Measurements from ENCODE around the gene RABEP2.
"Not testable (repeated sequence)": the region's sequence is repeated elsewhere in the genome, so short reads cannot be mapped to it uniquely, and the experiment has no call there.

RABEP2 gene

DNA sequence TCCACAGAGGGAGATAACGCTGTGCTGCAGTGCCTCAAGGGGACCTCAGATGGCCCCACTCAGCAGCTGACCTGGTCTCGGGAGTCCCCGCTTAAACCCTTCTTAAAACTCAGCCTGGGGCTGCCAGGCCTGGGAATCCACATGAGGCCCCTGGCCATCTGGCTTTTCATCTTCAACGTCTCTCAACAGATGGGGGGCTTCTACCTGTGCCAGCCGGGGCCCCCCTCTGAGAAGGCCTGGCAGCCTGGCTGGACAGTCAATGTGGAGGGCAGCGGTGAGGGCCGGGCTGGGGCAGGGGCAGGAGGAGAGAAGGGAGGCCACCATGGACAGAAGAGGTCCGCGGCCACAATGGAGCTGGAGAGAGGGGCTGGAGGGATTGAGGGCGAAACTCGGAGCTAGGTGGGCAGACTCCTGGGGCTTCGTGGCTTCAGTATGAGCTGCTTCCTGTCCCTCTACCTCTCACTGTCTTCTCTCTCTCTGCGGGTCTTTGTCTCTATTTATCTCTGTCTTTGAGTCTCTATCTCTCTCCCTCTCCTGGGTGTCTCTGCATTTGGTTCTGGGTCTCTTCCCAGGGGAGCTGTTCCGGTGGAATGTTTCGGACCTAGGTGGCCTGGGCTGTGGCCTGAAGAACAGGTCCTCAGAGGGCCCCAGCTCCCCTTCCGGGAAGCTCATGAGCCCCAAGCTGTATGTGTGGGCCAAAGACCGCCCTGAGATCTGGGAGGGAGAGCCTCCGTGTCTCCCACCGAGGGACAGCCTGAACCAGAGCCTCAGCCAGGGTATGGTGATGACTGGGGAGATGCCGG is 7.5 kb upstream of the RABEP2 start:
- no peak for DNase-seq (ENCODE audit: low read depth in 2 of 3, low spot score in 2 of 3)

DNA sequence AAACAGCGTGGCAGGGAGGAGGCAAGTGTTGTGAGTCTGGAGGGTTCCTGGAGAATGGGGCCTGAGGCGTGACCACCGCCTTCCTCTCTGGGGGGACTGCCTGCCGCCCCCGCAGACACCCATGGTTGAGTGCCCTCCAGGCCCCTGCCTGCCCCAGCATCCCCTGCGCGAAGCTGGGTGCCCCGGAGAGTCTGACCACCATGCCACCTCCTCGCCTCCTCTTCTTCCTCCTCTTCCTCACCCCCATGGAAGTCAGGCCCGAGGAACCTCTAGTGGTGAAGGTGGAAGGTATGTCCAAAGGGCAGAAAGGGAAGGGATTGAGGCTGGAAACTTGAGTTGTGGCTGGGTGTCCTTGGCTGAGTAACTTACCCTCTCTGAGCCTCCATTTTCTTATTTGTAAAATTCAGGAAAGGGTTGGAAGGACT is 6.8 kb upstream of the RABEP2 start, which contains the start of gene CD19:
Gene CD19 (plus strand): TSS at position 171 of the 425 bp plus-strand sequence. CDS start 30 bp downstream, at position 201.
- no peak for DNase-seq (ENCODE audit: low read depth in 2 of 3, low spot score in 2 of 3)

DNA sequence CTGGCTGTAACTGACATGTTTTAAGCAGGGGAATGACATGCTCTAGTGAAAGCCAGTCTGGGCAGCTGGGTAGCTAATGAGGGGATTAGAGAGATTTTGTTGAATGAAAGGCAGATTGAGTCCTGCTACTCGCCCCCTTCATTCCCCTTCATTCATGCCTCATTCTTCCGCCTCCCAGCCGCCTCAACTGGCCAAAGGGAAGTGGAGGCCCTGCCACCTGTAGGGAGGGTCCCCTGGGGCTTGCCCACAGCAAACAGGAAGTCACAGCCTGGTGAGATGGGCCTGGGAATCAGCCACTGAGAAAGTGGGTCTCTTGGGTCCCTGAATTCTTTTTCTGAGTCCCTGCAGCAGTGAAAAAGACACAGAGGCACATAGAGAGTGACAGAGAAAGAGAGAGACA is 5.6 kb upstream of the RABEP2 start:
- DNase-seq (ENCODE audit: low read depth in 2 of 3, low spot score in 2 of 3) = no peak

DNA sequence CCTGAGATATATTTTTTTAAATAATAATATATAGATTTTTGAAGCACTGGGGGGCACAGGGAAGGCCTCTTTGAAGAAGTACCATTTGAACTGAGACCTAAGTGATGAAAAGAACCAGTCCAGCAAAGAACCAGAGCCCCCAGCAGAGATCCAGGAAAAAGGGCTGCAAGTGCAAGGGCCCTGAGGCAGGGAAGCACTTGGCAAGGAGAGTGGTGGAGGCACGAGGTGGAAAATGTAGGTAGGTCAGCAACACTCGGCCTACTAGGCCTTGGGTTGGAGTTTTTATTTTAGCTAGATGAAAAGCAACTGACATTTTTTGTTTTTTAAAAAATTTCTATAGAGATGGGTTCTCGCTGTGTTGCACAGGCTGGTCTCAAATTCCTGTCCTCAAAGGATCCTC is 5.2 kb upstream of the RABEP2 start:
- DNase-seq (ENCODE audit: low read depth in 2 of 3, low spot score in 2 of 3) = no peak

- DNase-seq (ENCODE audit: low read depth in 2 of 3, low spot score in 2 of 3) = no peak
Measured at GRCh38 chr16:28927815-28928214, 2.8 kb upstream of the RABEP2 start.

DNA sequence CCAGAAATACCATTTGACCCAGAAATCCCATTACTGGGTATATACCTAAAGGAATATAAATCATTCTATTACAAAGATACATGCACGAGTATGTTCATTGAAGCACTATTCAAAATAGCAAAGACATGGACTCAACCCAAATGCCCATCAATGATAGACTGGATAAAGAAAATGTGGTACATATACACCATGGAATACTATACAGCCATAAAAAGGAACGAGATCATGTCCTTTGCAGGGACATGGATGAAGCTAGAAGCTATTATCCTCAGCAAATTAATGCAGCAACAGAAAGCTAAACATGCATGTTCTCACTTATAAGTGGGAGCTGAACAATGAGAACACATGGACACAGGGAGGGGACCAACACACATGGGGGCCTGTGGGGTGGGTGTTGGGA is 1.2 kb upstream of the RABEP2 start:
- DNase-seq (ENCODE audit: low read depth in 2 of 3, low spot score in 2 of 3) = not testable (repeated sequence)

DNA sequence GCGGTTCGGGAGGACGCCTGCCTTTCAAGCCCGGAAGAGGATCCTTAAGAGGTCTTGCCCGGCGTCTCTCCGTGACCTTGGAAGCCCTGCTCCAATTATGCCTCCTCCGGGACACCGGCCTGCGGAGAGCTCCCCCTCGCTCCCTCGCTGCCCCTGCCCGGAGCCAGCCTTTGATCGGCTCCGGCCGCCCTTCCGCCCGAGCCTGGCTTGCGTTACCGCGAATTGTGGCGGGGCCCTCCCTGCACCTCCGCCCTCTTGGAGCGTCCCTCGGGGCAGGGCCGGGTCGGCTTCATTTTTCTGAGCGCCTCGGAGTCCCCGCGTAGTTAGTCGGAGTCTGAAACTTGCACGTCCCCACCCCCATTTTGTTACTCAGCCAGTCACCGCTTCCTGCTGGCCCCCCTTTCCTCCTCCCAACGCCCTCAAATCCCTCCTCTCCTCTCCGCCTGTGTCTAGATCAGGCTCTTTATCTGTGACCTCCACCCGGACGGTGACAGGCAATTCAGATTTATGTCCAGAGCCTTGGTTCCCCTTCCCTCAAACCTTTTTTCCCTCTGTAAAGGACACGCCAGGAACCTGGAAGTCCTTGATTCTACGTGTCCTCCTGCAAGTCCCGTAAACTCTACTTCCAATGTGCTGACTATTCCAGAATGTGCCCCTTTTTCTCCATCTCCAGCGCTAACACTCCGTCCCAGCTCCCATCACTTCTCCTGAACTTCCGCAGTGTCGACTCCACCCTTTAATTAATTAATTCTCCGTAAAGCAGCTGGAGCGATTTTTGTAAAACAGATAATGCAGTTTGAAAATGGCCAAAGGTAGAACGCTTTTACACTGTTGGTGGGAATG is 569 bp upstream of the RABEP2 start:
- DNase-seq (ENCODE audit: low read depth in 2 of 3, low spot score in 2 of 3) = peak; percentile 69 to 76 (median 73)

DNA sequence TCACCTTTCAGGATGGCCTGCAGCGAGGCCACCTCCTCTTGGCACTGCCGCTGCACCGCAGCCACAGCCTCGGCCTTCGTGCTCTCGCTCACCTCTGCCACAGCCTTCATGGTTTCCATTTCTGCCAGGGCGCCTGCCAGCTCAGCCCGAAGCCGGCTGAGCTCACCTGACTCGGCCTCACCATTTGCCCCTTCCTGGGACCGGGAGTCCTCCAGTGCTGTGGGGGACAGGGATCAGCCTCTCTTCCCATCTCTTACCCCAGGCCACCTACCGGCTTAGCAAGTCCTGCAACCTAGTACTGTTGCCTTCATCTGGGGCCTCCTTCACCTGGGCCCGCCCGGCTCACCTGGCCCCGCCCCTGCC is 658 bp downstream of the RABEP2 start:
- DNase-seq (ENCODE audit: low read depth in 2 of 3, low spot score in 2 of 3) = no peak

DNA sequence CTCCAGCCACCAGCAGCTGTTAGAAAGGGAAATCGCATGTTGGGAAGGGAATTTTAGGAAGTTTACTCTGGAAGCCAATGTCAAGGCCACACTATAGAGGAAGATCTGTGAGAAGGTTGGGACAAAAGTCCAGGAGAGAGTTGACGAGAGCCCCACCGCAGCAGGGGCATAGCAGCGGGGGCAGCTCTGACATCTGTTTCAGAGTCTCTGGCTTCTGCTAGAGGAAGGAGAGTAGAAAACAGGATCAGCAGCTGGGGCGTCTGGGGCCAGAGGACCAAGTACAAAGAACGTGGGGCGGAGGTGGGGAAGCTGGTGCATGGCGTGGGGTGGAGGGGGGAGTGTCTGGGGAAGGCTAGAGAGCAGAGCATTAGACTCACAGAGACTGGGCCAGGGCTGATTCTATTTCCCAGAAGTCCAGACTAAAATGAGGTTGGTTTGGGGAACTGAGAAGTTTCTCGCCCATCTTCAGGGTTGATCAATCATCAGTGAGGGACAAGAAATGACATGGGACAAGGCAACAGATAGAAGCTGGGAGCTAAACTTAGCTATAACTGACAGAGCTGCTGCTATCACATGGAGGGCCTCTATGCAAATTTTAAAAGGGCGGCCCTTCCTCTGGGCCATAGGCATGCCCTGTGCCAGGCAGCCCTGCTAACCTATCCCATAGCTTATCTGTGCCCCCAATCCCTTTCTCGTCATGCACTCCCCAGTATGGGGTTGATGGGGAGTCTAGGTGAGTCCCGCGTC is 1.2 kb downstream of the RABEP2 start:
- DNase-seq (ENCODE audit: low read depth in 2 of 3, low spot score in 2 of 3) = no peak

- DNase-seq (ENCODE audit: low read depth in 2 of 3, low spot score in 2 of 3) = no peak
Measured at GRCh38 chr16:28923231-28923587, 1.8 kb downstream of the RABEP2 start.

- no peak for DNase-seq (ENCODE audit: low read depth in 2 of 3, low spot score in 2 of 3)
Measured at GRCh38 chr16:28918698-28919097, 6.3 kb downstream of the RABEP2 start.

GRCh38 chr16:28917095-28917494 is 7.9 kb downstream of the RABEP2 start:
- DNase-seq (ENCODE audit: low read depth in 2 of 3, low spot score in 2 of 3) = no peak

DNA sequence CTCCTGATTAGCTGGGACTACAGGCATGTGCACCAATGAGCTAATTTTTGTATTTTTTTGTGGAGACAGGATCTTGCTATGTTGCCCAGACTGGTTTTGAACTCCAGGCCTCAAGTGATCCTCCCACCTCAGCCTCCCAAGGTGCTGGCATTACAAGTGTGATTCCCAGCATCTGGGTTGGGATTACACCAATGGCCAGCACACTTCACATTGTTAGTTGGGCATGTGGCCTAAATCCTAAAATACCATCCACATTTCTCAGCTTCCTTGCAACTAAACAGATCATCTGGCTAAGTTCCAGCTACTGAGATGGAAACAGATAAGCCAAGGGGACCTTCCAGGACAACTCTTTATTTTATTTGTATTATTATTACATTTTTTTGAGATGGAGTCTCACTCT is 9.9 kb downstream of the RABEP2 start:
- no peak for DNase-seq (ENCODE audit: low read depth in 2 of 3, low spot score in 2 of 3)

DNA sequence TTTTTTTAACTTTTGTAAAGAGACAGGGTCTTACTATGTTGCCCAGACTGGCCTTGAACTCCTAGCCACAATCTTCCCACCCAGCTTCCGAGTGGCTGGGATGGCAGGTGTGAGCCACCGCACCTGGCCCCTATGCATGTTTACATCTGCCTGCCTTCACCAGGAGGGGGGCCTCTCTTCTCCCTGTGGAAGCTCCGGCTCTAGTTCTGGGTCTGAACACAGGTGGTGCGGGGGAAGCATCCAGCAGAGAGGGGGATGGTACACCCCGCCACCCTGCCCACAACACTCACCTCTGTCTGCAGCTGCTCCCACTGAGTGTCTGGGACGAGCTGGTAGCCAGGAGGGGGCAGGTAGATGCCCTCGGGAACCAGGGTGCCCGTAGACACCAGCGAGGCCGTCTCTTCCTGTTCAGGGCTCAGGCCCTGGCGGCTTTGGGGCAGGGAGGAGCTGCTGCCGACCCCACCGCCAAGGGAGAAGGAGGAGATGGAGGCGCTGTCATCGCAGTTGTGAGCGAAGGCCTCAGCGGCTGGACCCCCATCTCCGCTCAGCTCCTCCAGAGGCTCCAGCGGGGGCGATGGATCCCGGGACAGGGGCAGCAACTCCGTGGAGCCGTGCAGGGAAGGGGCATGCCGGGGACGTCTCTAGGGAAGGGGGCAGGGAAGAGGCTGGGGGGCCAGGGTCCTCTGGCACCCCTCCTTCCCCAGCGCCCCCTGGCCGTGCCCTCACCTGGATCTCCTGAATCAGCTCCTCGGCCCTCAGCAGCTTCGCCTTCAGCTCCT is 10.9 kb downstream of the RABEP2 start:
- DNase-seq (ENCODE audit: low read depth in 2 of 3, low spot score in 2 of 3) = no peak

DNA sequence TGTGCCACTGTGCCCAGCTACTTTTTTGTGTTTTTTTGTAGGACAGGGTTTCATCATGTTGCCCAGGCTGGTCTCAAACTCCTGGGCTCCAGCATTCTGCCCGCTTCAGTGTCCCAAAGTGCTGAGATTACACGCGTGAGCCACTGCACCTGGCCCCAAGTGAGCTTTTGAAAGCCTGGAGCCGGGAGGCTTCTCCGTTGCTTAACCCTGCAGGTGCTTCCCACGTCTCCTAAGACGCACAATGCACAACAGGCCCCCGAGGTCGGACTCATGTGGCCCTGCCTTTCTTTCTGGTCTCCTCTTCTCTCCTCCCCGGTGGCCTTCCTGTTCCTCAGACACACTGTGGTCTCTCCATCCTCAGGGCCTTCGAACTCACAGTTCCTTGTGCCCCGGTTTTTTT is 12.5 kb downstream of the RABEP2 start:
- DNase-seq (ENCODE audit: low read depth in 2 of 3, low spot score in 2 of 3) = no peak

GRCh38 chr16:28910086-28911031 is 14.7 kb downstream of the RABEP2 start:
- DNase-seq (ENCODE audit: low read depth in 2 of 3, low spot score in 2 of 3) = no peak

DNA sequence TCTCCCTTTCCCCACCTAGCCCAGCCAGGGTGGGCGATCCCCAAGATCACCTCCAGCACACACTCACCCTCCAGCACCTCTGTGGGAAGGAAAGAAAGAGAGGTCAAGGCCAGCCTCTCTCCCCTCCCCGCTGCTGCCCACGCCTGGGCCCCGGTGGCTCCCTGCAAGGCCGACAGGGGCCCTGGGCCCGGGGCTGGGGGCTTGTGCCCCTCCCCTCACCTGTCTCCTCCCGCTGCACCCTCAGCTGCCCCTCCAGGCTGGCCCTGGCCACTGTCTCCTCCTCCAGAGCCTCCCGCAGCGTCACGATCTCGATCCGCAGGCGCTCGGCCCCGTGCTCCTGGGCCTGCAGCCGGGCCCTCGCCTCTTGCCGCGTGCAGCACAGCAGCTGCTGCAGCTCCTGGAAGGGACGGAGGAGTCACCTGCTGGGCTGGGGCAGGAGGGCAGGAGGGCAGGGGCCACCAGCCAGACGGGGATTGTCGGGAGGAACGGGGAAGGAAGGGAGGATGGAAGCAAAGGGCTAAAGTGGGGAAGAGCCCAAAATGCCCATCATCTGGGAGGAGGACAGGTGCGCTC is 19.2 kb downstream of the RABEP2 start:
- DNase-seq (ENCODE audit: low read depth in 2 of 3, low spot score in 2 of 3) = no peak

- no peak for DNase-seq (ENCODE audit: low read depth in 2 of 3, low spot score in 2 of 3)
Measured at GRCh38 chr16:28905229-28905754, 19.7 kb downstream of the RABEP2 start.

GRCh38 chr16:28904828-28905227 is 20.2 kb downstream of the RABEP2 start:
- no peak for DNase-seq (ENCODE audit: low read depth in 2 of 3, low spot score in 2 of 3)
